Fibroblast of peridontal ligament (primary cell): Measurements from ENCODE around the gene MAPKAPK3.
A peak's percentile ranks its signal among the peaks of the same experiment; 100 is the strongest.

Experiments
- DNase-seq: peaks from one replicate; pipeline ENCODE4 v3.0.0-alpha.2; 2010; ENCODE audit errors: extremely low read depth

MAPKAPK3 gene

DNA sequence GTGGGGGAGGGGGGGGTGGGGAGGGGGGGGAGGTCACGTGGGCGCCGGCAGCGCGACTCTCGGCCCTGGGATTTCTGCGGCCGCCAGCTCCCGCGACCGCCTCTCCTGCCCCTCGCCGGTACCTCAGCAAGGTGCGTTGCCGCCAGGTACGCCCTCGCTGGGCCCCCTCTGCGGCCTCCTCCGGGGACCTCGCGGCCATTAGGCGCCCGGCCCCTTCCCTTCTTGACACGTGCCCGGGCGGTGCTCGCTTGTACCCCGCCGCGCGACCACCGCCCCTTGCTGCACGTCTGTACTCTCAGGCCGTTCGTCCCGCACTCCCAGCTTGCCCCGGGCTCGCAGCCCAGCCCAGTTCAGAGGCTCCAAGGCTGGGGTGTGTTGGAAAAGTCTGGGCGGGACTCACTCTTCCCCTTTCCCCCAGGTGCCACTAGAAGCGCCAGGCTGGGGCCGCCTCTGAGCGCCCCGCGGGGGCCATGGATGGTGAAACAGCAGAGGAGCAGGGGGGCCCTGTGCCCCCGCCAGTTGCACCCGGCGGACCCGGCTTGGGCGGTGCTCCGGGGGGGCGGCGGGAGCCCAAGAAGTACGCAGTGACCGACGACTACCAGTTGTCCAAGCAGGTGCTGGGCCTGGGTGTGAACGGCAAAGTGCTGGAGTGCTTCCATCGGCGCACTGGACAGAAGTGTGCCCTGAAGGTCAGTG is at the start of gene MAPKAPK3:
Gene MAPKAPK3, plus strand, starts transcription at position 56 of the 696 bp plus-strand sequence. Its CDS starts 415 bp downstream, at position 471.
- no peak for DNase-seq

DNA sequence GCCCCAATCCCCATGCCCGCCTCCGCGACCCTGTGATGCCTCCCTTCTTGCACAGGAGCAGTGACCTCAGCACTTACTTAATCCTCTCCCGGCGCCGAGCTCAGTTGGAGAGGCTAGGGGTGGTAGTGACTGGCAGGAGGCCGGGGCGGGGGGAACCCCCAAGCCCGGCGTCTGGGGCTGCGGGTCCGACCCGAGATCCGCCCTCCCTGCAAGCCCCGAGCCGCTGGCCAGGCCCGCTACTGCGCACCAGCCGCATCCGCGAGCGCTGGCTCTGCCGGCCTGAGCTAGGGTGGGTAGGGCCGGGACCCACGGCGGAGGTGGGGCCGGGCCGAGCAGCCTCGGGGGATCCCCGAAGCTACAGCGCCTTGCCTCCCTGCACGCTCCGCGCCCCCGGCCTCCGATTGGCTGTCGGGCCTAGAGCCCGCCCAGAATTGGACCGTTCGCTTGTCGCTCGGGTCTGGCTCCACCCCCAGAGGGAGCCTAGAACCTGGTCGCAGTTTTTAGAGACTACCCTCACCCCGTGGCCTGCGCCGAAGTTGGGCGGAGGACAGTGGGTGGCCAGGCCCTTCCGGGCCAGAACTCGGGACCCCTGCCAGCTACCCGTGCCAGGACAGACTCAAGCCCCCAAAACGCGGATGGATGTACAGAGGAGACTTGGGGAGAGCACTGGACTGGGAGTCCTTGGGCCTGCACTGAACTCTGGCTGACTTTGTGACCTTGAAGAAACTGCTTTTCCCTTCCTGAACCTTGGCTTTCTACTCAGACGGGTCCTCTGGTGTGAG is 49.4 kb upstream of the MAPKAPK3 start, which contains the start of gene C3orf18:
Gene C3orf18, minus strand, starts transcription at position 362 of the 782 bp plus-strand sequence. CDS start 2,048 bp downstream, outside the sequence.
- DNase-seq: peak; percentile 85

DNA sequence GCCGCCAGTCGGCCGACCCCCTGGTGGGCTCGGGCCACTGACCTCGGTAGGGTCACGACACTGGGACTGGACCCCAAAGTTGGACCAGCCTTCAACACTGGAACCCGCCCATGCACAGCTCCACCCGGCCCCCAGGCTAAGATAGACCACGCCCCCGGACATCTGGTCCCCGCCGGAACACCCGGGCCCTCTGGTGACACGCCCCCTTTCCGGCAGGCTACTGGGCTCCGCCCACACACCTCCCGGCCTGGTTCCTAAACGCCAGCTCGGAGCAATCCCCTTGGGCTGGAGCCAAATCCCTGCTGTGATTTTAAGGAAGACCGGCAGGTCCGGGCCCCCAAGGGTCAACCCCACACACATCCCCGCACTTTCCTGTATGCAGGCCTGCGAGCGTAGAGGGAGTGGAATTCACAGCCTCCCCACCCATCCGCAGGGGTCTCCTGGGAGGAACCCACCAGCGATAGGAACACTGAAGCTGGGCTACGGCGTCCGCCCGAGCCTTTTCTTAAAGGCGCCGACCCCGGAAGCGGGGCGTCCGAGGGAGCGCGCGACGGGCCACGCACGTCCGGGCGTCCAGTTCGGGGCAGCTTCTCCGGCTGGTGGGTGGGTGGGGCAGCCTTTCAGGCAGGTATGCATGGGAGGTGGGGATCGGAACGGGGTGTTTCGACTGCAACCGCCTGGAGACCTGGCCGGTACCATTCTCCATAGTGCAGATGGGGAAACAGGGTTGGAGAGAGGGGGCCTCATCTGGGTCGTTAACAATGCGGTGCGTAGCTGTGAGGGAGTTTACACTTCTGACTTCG is 47.8 kb upstream of the MAPKAPK3 start, which contains the start of gene HEMK1:
Gene HEMK1, plus strand, starts transcription at position 576 of the 803 bp plus-strand sequence. CDS start 1,583 bp downstream, outside the sequence.
- peak; percentile 92 for DNase-seq

DNA sequence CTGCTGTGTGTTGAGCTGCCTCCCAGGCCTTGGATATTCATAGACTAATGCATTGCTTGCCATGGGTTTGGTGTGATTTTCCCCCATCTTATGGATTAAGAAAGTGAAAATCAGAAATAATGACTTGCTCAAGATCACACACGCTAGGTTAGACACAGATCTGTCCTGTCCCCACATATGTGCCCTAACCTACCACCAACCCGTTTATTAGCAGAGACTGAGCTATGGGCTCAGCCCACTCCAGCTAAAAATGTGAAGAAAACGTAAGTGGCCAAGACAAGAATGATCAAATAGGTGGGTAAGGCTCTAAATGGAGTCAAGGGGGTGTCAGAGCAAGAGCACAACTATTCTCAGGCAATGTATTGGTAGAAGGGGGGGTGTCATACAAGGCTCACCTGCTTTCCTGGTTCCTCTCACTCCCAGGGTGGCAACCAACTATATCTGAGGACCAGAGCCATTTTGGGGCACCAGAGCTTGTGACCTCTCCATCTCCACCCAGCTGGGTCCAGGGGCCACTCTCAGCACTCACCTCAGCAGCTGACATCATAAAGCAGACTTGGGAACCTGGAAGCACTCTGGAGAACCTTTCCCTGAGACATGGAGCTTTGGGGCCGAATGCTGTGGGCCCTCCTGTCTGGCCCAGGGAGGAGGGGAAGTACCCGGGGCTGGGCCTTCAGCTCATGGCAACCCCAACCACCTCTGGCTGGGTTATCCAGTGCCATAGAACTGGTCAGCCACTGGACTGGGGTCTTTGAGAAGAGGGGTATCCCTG is 46.3 kb upstream of the MAPKAPK3 start:
- no peak for DNase-seq

DNA sequence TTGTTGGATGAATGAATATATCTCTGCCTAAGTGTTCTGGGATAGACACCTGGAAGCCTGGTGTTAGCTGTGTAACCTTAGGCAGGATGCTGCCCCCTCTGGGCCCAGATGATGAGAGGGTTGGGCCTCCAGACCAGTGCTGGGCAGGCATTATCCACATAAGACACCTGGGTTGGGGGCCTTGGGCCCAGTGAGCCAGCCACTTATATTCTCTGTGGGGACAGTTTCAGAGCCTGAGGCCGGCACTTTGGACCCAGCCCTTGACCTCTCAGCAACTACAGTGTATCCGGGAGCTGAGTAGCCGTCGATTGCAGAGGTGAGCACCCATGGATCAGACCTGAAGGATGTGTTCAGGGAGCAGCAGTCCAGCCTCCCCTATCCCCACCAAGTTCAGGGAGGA is 45.5 kb upstream of the MAPKAPK3 start:
- DNase-seq: no peak

DNA sequence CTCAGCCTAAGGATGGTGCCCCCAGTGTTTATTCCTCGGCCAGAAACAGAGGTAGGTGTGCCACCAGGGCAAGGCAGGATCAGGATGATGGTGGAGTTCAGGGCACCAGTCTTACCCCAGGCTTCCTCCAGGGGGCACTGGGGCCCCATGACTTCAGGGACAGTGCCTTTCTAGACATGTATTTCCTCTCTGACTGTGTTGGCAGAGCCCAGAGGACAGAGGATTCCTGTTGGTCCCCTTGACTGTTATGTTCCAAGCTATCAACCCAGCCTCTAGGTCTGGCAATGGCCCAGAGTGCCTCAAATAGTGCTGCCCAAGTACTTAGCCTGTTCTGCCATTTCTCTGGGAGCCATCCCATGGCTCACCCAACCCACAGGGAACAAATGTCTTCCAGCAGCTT is 44.8 kb upstream of the MAPKAPK3 start:
- peak; percentile 75 for DNase-seq

DNA sequence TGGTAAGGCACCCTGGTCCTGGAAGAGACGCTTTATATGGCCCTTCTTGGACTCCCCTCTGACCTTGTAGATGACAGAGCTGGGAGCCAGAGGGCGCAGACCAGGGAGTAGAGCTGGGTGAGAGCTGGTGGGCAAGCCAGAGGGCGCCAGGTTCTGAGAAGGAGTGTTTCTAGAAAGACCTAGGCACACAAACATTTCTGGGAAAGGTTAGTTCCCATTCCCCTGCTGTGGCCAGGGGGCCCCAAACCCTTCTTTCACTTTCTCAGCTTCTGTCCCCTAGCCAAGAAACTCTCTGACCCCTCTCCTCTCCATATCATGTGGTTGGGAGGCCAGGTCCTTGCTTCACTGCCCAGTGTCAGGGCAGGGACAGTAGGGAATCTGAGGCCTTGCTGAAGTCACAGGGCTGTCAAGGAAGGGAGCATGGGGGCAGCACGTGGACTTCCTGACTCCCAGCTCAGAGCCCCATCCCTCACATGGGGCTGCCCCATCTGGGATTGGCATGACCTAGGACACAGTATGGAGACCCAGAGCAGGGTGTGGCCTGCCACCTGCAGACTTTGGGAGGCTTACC is 44.1 kb upstream of the MAPKAPK3 start:
- DNase-seq: no peak

DNA sequence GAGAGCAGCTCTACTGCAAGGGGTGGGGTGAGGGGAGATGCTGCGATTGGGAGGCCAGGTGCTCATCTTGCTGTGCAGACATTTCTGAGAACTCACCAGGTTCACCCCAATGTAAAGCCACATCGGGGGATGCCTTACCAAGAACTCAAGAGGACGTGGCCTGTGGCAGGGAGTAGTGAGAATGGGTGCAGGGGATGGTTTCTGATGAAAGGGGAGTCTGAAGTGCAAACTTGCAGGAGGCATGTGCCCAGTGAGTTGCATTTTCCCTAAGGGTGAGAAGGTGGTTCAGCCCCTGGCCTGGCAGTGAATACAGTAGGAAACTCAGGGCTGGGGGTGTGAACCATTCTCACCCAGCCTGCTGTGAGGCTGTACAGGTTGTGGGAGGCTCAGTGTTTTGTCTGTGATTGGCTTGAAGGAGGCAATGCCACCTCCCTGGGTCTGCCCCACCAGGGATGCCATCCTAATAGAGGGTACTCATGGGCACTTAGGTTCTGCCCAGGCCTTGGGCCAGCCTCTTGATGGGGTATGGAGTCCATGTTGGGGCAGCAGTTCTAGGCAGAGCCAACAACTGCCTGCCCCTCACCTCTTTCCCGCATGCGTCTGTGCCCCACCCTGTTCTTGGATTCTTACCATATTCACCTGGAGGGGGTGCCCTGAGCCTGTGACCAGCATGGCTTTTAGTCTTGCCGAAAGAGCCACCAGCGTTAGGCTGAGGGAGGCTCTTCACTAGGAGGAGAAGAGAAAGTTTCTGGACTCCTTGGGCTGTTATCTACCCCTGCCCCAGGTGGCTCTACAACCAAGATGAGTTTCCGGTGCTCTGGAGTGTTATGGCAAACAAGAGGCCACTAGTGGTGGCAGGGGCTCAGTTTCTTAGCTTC is 43.1 kb upstream of the MAPKAPK3 start:
- no peak for DNase-seq

DNA sequence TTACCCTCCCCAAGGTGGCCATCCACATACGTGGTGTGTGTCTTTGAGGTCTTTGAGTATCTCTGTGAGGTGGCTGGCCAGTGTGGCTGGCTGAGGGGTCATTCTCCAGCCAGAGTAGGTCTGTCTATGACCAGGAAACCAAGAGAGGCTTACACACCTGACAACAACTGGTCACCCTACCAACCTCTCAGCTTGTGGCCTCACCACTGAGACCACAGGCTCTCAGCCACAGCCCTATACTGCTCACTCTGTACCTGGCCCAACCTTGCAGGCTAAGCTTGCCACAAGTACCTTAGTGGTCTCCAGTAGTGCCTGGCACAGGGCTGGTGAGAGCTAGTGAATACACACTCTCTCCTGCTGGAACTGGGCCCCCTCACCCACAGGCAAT is 42.5 kb upstream of the MAPKAPK3 start:
- no peak for DNase-seq

DNA sequence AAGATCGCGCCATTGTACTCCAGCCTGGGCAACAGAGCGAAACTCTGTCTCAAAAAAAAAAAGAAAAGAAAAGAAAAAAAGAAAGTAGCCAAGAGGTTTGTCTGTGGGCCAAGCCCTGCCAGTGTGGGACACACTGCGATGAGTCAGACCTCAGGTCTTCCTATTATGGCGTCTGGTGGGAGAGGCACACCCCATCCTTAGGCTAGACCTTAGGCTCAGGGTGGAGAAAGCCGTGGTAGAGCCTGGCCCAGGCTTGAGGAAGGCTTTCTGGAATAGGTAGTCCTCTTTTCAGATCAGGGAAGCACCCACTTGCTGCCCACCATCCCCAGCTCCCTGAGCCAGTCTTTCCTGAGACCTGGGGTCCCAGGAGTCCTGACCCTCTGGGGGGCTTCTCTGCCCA is 41.6 kb upstream of the MAPKAPK3 start:
- DNase-seq: no peak

DNA sequence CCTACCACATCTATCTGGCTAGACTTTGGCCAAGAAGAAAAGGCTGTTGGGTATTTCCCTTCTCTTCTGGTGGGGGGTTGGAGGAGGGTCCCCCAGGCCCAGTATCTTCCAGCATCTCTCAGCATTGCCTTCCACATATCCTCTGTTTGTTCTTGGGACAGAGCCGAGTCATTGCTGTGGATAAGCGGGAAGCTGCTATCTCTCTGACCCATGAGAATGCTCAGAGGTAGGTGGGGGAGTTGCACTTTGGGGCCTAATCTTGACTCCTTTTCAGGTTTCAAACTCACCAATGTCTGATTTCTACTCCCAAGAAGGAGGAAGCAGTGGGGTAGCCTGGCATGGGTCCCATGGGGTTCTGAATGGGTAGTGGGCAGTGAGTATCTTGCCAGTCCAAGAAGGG is 39.6 kb upstream of the MAPKAPK3 start:
- DNase-seq: no peak

DNA sequence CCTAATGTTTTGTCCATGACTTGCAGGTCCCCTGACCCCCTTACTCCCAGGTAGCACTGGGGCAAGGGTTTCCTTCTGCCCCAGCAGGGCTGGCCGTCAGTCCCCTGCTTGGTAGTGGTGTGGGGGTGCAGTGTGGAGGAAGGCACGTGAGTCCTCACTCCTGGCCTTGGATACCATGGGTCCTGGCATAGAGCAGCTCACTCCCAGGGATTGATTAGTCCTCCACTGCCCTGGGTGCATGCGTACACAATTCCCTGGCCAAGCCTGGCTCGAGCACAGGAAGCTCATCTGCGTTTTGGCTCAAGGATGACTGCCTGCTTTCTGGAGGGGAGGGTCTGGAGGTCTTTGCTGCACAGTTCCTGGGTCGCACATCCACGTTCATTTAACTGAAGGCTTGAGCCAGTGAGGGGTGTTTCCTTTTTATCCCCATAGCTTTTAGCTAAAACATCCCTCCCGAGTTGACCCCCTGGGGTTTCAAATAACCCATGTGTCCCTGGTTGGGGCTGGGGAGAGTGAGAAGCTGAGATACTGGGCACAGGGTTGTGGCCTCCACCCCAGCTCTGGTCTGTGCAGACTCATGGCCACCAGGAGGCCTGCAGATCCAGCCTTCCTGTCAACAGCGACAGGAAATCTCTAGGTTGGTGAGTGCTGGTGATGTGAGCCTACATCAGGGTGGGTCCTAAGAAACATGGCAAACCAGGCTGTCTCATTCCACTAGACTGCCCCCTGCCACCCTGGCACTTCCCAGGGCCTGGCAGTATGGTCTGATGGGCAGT is 36.1 kb upstream of the MAPKAPK3 start:
- DNase-seq: no peak

DNA sequence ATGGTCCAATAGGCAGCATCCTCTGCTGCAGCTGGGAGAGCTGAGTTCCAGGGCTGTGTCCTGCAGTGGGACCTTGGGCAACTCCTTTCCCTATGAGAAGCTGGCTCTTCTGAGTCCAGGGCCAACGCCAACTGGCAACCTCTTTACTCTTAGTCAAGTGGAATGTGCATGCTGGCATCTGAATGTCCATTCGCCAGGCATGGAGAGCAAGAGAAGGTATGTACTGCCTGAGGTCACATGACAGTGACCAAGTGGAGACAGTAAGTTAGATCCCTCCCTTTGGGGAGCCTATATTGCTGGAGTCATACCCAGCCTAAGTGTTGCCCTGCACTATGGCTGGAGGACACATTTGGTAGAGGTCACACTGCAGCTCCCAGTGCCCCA is 35.5 kb upstream of the MAPKAPK3 start:
- no peak for DNase-seq

DNA sequence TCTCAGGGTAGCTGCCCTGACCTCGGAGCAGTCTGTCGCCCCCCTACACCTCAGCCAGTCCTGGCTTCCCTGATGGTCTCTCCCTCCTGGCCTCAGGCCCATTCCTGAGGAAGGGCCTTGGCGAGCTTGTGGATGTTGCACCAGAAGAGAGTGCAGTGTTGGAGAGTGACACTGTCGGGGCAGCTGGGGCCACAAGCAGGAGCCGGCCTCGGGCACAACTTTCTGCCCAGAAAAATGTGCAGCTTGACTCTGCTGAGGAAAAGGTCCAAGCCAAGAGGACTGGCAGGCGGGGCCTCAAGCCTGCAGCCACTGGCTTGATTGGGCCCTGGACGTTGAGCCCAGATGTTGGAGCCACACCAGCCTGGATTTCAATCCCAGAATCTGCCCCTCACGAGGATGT is 34.9 kb upstream of the MAPKAPK3 start:
- DNase-seq: no peak

DNA sequence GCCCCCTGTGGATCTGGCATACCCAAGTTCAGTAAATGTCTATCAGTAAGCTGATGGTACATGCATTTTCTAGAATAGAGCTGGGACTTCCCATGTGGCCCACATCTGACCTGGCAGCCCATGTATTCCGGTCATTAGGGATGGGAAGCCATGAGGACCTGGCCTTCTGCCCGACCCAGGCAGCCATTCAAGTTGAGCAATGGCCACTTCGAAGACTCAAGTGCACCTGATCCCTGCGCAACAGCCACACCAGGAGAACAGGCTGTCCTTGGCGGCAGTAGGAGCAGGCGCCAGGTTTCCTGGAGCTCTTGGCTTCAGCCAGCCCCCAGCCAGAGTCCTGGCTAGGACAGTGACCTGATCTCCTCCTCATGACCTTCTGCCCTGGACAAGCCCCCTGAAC is 33.1 kb upstream of the MAPKAPK3 start:
- DNase-seq: no peak

DNA sequence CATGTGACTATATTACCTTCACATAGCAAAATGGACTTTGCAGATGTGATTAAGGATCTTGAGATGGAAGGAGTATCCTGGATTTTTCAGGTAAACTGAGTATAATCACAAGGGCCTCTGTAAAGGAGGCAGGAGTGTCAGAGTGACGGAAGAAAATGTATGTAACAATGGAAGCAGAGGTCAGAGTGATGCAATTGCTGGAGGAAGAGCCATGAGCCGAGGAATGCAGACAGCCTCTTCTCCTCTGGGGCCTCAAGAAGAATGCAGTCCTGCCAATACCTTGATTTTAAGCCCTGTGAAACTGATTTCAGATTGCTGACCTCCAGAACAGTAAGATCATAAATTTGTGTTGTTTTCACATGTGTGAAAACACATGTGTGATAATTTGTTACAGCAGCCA is 32.6 kb upstream of the MAPKAPK3 start:
- DNase-seq: no peak

DNA sequence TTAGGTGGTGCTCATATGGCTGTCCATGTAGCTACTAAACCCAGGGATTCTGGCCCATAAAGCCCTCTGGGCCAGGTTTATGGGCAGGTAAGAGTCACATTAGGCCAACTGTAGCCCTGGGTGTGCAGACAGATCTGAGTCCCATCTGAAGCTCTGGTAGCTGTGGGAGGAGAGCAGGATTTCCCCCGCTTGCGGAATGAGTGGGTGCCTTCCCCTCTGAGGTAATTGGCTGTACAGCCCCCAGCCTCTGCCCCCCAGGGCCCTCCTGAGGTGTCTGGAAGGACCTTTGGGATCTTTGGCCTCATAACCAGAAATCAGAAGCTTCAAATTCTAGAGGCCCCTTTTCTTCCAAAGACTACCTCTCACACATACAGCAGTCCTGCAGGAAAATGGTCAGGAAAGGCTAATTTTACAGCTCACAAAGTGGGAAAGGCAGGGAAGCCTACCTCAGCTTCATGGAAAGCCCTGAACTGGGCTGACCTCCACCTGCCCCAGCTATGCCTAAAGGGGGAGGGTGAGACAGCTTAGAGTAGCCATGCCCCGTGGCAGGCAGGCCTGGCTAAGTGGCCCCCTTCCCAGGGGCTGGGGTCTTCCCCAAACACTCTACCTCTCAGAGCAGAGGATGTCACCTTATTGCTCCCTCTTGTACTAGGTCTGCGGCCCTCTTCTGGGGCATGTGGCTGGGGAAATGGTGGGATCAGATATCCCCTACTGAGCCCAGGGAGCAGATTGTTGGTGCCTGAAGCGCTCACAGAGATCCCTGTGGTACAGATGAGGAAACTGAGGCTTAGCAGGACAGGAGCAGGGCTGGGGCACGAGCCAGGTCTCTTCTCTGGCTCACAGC is 30.8 kb upstream of the MAPKAPK3 start:
- no peak for DNase-seq

DNA sequence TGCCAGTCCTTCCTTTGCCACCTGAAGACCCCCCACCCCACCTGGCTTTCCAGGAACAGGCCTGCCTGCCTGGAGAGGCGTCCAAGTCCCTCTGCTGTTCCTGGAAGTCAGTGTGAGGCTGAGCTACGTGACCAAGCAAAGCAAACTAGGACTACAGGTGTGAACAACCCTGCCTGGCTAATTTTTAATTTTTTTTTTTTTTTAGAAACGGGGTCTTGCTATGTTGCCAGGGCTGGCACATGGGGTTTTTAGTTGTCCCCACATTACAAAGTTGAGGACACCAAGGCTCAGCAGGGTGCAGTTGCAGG is 30.2 kb upstream of the MAPKAPK3 start:
- DNase-seq: no peak

DNA sequence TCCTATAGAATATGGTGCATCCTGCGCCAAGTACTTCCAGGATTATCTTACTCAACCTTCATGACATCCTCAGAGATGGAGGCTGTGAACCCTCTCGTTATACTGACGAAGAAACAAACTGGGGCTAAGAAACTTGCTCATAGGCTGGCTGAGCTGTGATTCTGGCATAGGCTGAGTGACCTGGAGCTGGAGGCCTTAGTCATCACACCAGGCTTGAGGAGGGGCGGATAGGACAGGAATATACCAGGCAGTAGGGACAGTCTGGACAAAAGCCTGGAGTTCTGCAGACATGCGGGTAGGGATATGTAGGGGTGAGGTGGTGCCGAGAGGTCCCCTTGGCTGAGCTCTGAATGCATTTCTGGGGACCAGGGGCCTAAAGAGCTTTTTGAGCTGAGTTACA is 29.6 kb upstream of the MAPKAPK3 start:
- no peak for DNase-seq
